Esophagus squamous epithelium (tissue), 5 donors: ENCODE measurements around the gene CBY3. TPM values are rescaled to one million over a fixed set of nuclear protein-coding genes. Genes with fewer than 3 reads are reported as not detected.
"Not testable (repeated sequence)": the region's sequence is repeated elsewhere in the genome, so short reads cannot be mapped to it uniquely, and the experiment has no call there.

ENCODE experiments used
- DNase-seq: peaks from one replicate; lab custom pipeline; 2025; lab: John Stamatoyannopoulos, UW
- H3K27ac ChIP-seq, 4 donors: fragments of 200-600 bp; sonication (generic); one replicate each; pipeline ENCODE4 v1.5.1; 2016 to 2019; ENCODE audit warnings: mild to moderate bottlenecking in 1 of 4
- H3K27me3 ChIP-seq, 4 donors: fragments of 200-600 bp; sonication (generic); 1 replicate in 3 of 4; 2 replicates in 1 of 4; pipeline versions ENCODE4 v1.5.1 to v1.6.0; 2017 to 2021; ENCODE audit warnings: antibody characterized with exemption in 1 of 4
- H3K36me3 ChIP-seq, 3 donors: fragments of 200-600 bp; sonication (generic); one replicate each; pipeline ENCODE4 v1.5.1; 2016 to 2019
- H3K4me1 ChIP-seq, 3 donors: fragments of 200-600 bp; sonication (generic); one replicate each; pipeline ENCODE4 v1.5.1; 2017 to 2019
- H3K4me3 ChIP-seq, 4 donors: fragments of 200-600 bp; sonication (generic); 1 replicate in 3 of 4; 2 replicates in 1 of 4; pipeline ENCODE4 v1.5.1; 2016 to 2019; ENCODE audit warnings: mild to moderate bottlenecking in 2 of 4, moderate library complexity in 1 of 4
- H3K9me3 ChIP-seq, 3 donors: fragments of 200-600 bp; sonication (generic); one replicate each; pipeline ENCODE4 v1.5.1; 2016 to 2019
- CTCF ChIP-seq, 6 experiments: fragments of 450-650 bp in 4 of 6; fragments of 200-600 bp in 2 of 6; sonication (generic) in 2 of 6; IDR thresholded peaks; one replicate each; pipeline ENCODE4 v1.5.1; 2016 to 2019; ENCODE audit warnings: antibody characterized with exemption in 6 of 6, mild to moderate bottlenecking in 4 of 6, moderate library complexity in 4 of 6
- POLR2A ChIP-seq, 4 donors: fragments of 450-650 bp; IDR thresholded peaks; one replicate each; pipeline ENCODE4 v1.6.1; 2017; ENCODE audit warnings: antibody characterized with exemption in 4 of 4, mild to moderate bottlenecking in 4 of 4, moderate library complexity in 3 of 4
- WGBS, 2 donors: methylation state at CpG; one replicate each; pipeline ENCODE4 v1.1.5; 2018; 5-methylcytosine and 5-hydroxymethylcytosine counted together
- intact Hi-C: fragments of 100-400 bp; cut with DNase I; formaldehyde crosslinking; loops from one replicate; pipeline ENCODE4 v1.15.0; 2022
- total RNA-seq, 4 donors: library from RNA; depleted of rRNA; stranded (reverse); fragments of >200 nt; gene quantifications; one replicate each; pipeline ENCODE4 v1.1.0, GENCODE V29; 2016
- donor health status: DM: yes; HTN: yes; CAD: no.

CBY3 gene
- total RNA-seq, 4 donors from 2014 or later, result not detected

GRCh38 chr5:179694561-179694960 is 13.7 kb upstream of the CBY3 start:
- 82 to 95% methylated on average over 6 of the region's 6 CpGs for WGBS, 2 donors
- TF ChIP-seq CTCF (IDR thresholded peaks at IDR 0.05), result no peak
- TF ChIP-seq POLR2A (IDR thresholded peaks at IDR 0.05), result no peak
- no peak overlapping the region for H3K27ac ChIP-seq
- intact Hi-C loops, result no loop called here
- no peaks in the 10 kb centered on the region for H3K9me3 ChIP-seq
- no peak overlapping the region for H3K4me3 ChIP-seq
- peaks cover 0 to 19% (median 6%) of the 10 kb centered on the region in 3 donors for H3K4me1 ChIP-seq
- H3K27me3 ChIP-seq, result no peaks in the 10 kb centered on the region
- H3K36me3 ChIP-seq, result no peaks in the 10 kb centered on the region
- no peak for DNase-seq

- H3K4me3 ChIP-seq, H3K9me3 ChIP-seq, H3K27me3 ChIP-seq, intact Hi-C loops, H3K27ac ChIP-seq, DNase-seq, H3K36me3 ChIP-seq, H3K4me1 ChIP-seq: not testable (repeated sequence)
- WGBS, 2 donors, result 82 to 90% methylated on average over 8 to 9 of the region's 9 CpGs
Measured at GRCh38 chr5:179689212-179689611, 8.4 kb upstream of the CBY3 start.

- DNase-seq, result no peak
- TF ChIP-seq CTCF (IDR thresholded peaks at IDR 0.05) (no peak), POLR2A (IDR thresholded peaks at IDR 0.05) (no peak)
Measured at GRCh38 chr5:179680014-179680779, 637 bp downstream of the CBY3 start.

GRCh38 chr5:179679014-179679674 is 1.7 kb downstream of the CBY3 start:
- TF ChIP-seq POLR2A (IDR thresholded peaks at IDR 0.05) (no peak), CTCF (IDR thresholded peaks at IDR 0.05) (peak in 5 of 6 experiments; percentile 14 to 38 (median 23))
- H3K4me3 ChIP-seq, result peak overlapping the region; percentile 57 to 90 (median 85)
- intact Hi-C loops, result no loop called here
- peaks cover 15 to 33% (median 17%) of the 10 kb centered on the region in 3 donors for H3K4me1 ChIP-seq
- no peaks in the 10 kb centered on the region for H3K9me3 ChIP-seq
- peak overlapping the region; percentile 84 to 95 (median 94) for H3K27ac ChIP-seq
- H3K27me3 ChIP-seq, result no peaks in the 10 kb centered on the region
- peak; percentile 16 for DNase-seq
- 37 to 41% methylated on average over 7 to 18 of the region's 41 CpGs for WGBS, 2 donors
- H3K36me3 ChIP-seq, result no peaks in the 10 kb centered on the region

More at GRCh38 chr5:179680014-179680779, 637 bp downstream of the CBY3 start:
- WGBS, 2 donors, result 75 to 90% methylated on average over 4 to 9 of the region's 9 CpGs
- H3K4me3 ChIP-seq, result no peak overlapping the region
- H3K9me3 ChIP-seq, result no peaks in the 10 kb centered on the region
- intact Hi-C loops, result no loop called here
- H3K27ac ChIP-seq, result no peak overlapping the region
- peaks cover 15 to 33% (median 17%) of the 10 kb centered on the region in 3 donors for H3K4me1 ChIP-seq
- no peaks in the 10 kb centered on the region for H3K36me3 ChIP-seq
- H3K27me3 ChIP-seq, result no peaks in the 10 kb centered on the region

GRCh38 chr5:179678223-179679013 is 2.4 kb downstream of the CBY3 start:
- intact Hi-C loops, result no loop called here
- Histone ChIP-seq H3K27me3 (no peaks in the 10 kb centered on the region), H3K4me3 (peak overlapping the region; percentile 57 to 90 (median 85)), H3K9me3 (no peaks in the 10 kb centered on the region), H3K4me1 (peaks cover 15 to 33% (median 17%) of the 10 kb centered on the region in 3 donors), H3K27ac (peak overlapping the region; percentile 84 to 95 (median 94)), H3K36me3 (no peaks in the 10 kb centered on the region)
- 0% methylated on average over 7 to 16 of the region's 78 CpGs for WGBS, 2 donors
- DNase-seq, result peak; percentile 76
- peak in 1 of 6 experiments; percentile 50 for TF ChIP-seq CTCF (IDR thresholded peaks at IDR 0.05)
- TF ChIP-seq POLR2A (IDR thresholded peaks at IDR 0.05), result peak in 3 of 4 donors; percentile 48 to 92 (median 84)
